ACHN (cell line): ENCODE data around the gene PTCHD1.

Experiments used
- DNase-seq: peaks from one replicate; pipeline ENCODE4 v3.0.0-alpha.2; 2015
- in situ Hi-C: cut with HindIII; loops from 2 replicates; pipeline ENCODE4 v1.10.0; 2017; ENCODE audit warnings: low sequenced_read_pairs, low pct_ligation_motif_present, low pct_unique_long_range_greater_than_20kb

Gene PTCHD1

GRCh38 chrX:23334848-23335599 lies at the start of gene PTCHD1:
Gene PTCHD1, plus strand, starts transcription at chrX:23334849. Its CDS starts 27 bp downstream, at chrX:23334876.
- no peak for DNase-seq

GRCh38 chrX:23286731-23287130 lies 47.9 kb upstream of the PTCHD1 start:
- DNase-seq: no peak
- in situ Hi-C loops: no loop called here

More at GRCh38 chrX:23334848-23335599, at the start of gene PTCHD1:
- in situ Hi-C loops: no loop called here

GRCh38 chrX:23287191-23287725 lies 47.4 kb upstream of the PTCHD1 start:
- peak; percentile 5 for DNase-seq
- in situ Hi-C loops: no loop called here

- DNase-seq: peak; percentile 11
- in situ Hi-C loops: no loop called here
Observed at GRCh38 chrX:23292354-23292987, 42.2 kb upstream of the PTCHD1 start.

- peak; percentile 85 for DNase-seq
- in situ Hi-C loops: no loop called here
Observed at GRCh38 chrX:23292988-23293651, 41.5 kb upstream of the PTCHD1 start.

- in situ Hi-C loops: no loop called here
Observed at GRCh38 chrX:23304881-23305280, 29.8 kb upstream of the PTCHD1 start.

GRCh38 chrX:23311731-23312130 lies 22.9 kb upstream of the PTCHD1 start:
- in situ Hi-C loops: no loop called here
- DNase-seq: no peak

More at GRCh38 chrX:23304881-23305280, 29.8 kb upstream of the PTCHD1 start:
- no peak for DNase-seq

GRCh38 chrX:23312136-23312535 lies 22.5 kb upstream of the PTCHD1 start:
- DNase-seq: no peak
- in situ Hi-C loops: no loop called here

- in situ Hi-C loops: no loop called here
Observed at GRCh38 chrX:23317799-23318724, 16.6 kb upstream of the PTCHD1 start.

GRCh38 chrX:23327104-23327503 lies 7.5 kb upstream of the PTCHD1 start:
- DNase-seq: no peak
- in situ Hi-C loops: no loop called here

More at GRCh38 chrX:23317799-23318724, 16.6 kb upstream of the PTCHD1 start:
- peak; percentile 24 for DNase-seq

- in situ Hi-C loops: no loop called here
- DNase-seq: no peak
Observed at GRCh38 chrX:23331701-23332100, 2.9 kb upstream of the PTCHD1 start.

- in situ Hi-C loops: no loop called here
- no peak for DNase-seq
Observed at GRCh38 chrX:23332101-23332887, 2.4 kb upstream of the PTCHD1 start.

GRCh38 chrX:23332888-23333821 lies 1.5 kb upstream of the PTCHD1 start:
- in situ Hi-C loops: no loop called here
- DNase-seq: no peak

GRCh38 chrX:23333842-23334520 lies 668 bp upstream of the PTCHD1 start:
- no peak for DNase-seq
- in situ Hi-C loops: no loop called here

GRCh38 chrX:23334521-23334847 lies 165 bp upstream of the PTCHD1 start:
- in situ Hi-C loops: no loop called here
- no peak for DNase-seq

GRCh38 chrX:23338334-23338733 lies 3.7 kb downstream of the PTCHD1 start:
- no peak for DNase-seq
- in situ Hi-C loops: no loop called here
